Measurements from ENCODE around the gene PNCK. TPM values are rescaled to one million over a fixed set of nuclear protein-coding genes. Genes with fewer than 3 reads are reported as not detected.

Gene PNCK
- total RNA-seq, 2 donors from 2014 or later: not detected

GRCh38 chrX:153649178-153649914 is 24.3 kb downstream of the PNCK start:
- no peak overlapping the region for H3K27ac Mint-ChIP-seq
- DNase-seq (ENCODE audit: low spot score) (peak; percentile 60), ATAC-seq (peak; percentile 43 to 85)
- H3K36me3 Mint-ChIP-seq: no peaks in the 10 kb centered on the region
- no peaks in the 10 kb centered on the region for H3K9me3 Mint-ChIP-seq
- peaks cover 3 to 7% of the 10 kb centered on the region in 2 donors for H3K27me3 Mint-ChIP-seq
- no peaks in the 10 kb centered on the region for H3K4me1 Mint-ChIP-seq (ENCODE audit: low read depth in 2 of 2)
- no peak overlapping the region for H3K4me3 Mint-ChIP-seq

GRCh38 chrX:153648358-153649177 is 25.0 kb downstream of the PNCK start:
- no peak overlapping the region for H3K4me3 Mint-ChIP-seq

GRCh38 chrX:153647461-153648357 is 25.9 kb downstream of the PNCK start:
- Mint-ChIP-seq H3K4me3 (no peak overlapping the region), H3K9me3 (no peaks in the 10 kb centered on the region), H3K36me3 (no peaks in the 10 kb centered on the region), H3K4me1 (ENCODE audit: low read depth in 2 of 2) (no peaks in the 10 kb centered on the region), H3K27me3 (peaks cover 7% of the 10 kb centered on the region in 2 donors), H3K27ac (no peak overlapping the region)
- ATAC-seq: no peak
- DNase-seq (ENCODE audit: low spot score): peak; percentile 56

More at GRCh38 chrX:153648358-153649177, 25.0 kb downstream of the PNCK start:
- no peaks in the 10 kb centered on the region for H3K9me3 Mint-ChIP-seq
- DNase-seq (ENCODE audit: low spot score): peak; percentile 49
- H3K27me3 Mint-ChIP-seq: peaks cover 3 to 7% of the 10 kb centered on the region in 2 donors
- ATAC-seq: no peak
- H3K36me3 Mint-ChIP-seq: no peaks in the 10 kb centered on the region
- no peak overlapping the region for H3K27ac Mint-ChIP-seq
- no peaks in the 10 kb centered on the region for H3K4me1 Mint-ChIP-seq (ENCODE audit: low read depth in 2 of 2)

- H3K9me3 Mint-ChIP-seq: no peaks in the 10 kb centered on the region
- peak; percentile 31 to 33 for ATAC-seq
- H3K27ac Mint-ChIP-seq: no peak within 1 kb of the TSS
- peak; percentile 49 for DNase-seq (ENCODE audit: low spot score)
- no peak within 1 kb of the TSS for H3K4me3 Mint-ChIP-seq
- H3K36me3 Mint-ChIP-seq: no peaks in the 10 kb centered on the region
- H3K4me1 Mint-ChIP-seq (ENCODE audit: low read depth in 2 of 2): no peaks in the 10 kb centered on the region
- H3K27me3 Mint-ChIP-seq: peaks cover 7 to 8% of the 10 kb centered on the region in 2 donors
Observed at GRCh38 chrX:153646620-153647373, 26.8 kb downstream of the PNCK start, which contains the start of gene DUSP9. DUSP9 (plus strand) TSS chrX:153647203; CDS start chrX:153647954, 751 bp downstream.

- no peak for ATAC-seq
- no peaks in the 10 kb centered on the region for H3K9me3 Mint-ChIP-seq
- peak; percentile 13 for DNase-seq (ENCODE audit: low spot score)
- H3K4me3 Mint-ChIP-seq: no peak overlapping the region
- no peaks in the 10 kb centered on the region for H3K4me1 Mint-ChIP-seq (ENCODE audit: low read depth in 2 of 2)
- H3K36me3 Mint-ChIP-seq: no peaks in the 10 kb centered on the region
- no peak overlapping the region for H3K27ac Mint-ChIP-seq
- H3K27me3 Mint-ChIP-seq: peaks cover 7 to 9% of the 10 kb centered on the region in 2 donors
Observed at GRCh38 chrX:153645921-153646488, 27.6 kb downstream of the PNCK start.

- Mint-ChIP-seq H3K27ac (no peak overlapping the region), H3K36me3 (no peaks in the 10 kb centered on the region), H3K4me1 (ENCODE audit: low read depth in 2 of 2) (no peaks in the 10 kb centered on the region), H3K27me3 (peaks cover 7 to 9% of the 10 kb centered on the region in 2 donors), H3K9me3 (no peaks in the 10 kb centered on the region), H3K4me3 (no peak overlapping the region)
- no peak for ATAC-seq
- DNase-seq (ENCODE audit: low spot score): peak; percentile 6
Observed at GRCh38 chrX:153645151-153645550, 28.5 kb downstream of the PNCK start.

GRCh38 chrX:153644356-153645125 is 29.1 kb downstream of the PNCK start:
- ATAC-seq (peak; percentile 2 to 21), DNase-seq (ENCODE audit: low spot score) (peak; percentile 31)
- Mint-ChIP-seq H3K9me3 (no peaks in the 10 kb centered on the region), H3K27ac (no peak overlapping the region), H3K4me3 (no peak overlapping the region), H3K36me3 (no peaks in the 10 kb centered on the region), H3K27me3 (peaks cover 7 to 9% of the 10 kb centered on the region in 2 donors), H3K4me1 (ENCODE audit: low read depth in 2 of 2) (no peaks in the 10 kb centered on the region)

GRCh38 chrX:153643431-153644351 is 29.9 kb downstream of the PNCK start:
- no peak overlapping the region for H3K27ac Mint-ChIP-seq
- peak; percentile 35 for DNase-seq (ENCODE audit: low spot score)

GRCh38 chrX:153642655-153643430 is 30.8 kb downstream of the PNCK start:
- Mint-ChIP-seq H3K4me3 (peak overlapping the region; percentile 12), H3K36me3 (no peaks in the 10 kb centered on the region), H3K4me1 (ENCODE audit: low read depth in 2 of 2) (no peaks in the 10 kb centered on the region), H3K9me3 (no peaks in the 10 kb centered on the region), H3K27ac (no peak overlapping the region), H3K27me3 (peaks cover 7 to 9% of the 10 kb centered on the region in 2 donors)
- no peak for ATAC-seq
- DNase-seq (ENCODE audit: low spot score): peak; percentile 40

More at GRCh38 chrX:153643431-153644351, 29.9 kb downstream of the PNCK start:
- Mint-ChIP-seq H3K27me3 (peaks cover 7 to 9% of the 10 kb centered on the region in 2 donors), H3K9me3 (no peaks in the 10 kb centered on the region), H3K4me1 (ENCODE audit: low read depth in 2 of 2) (no peaks in the 10 kb centered on the region), H3K4me3 (no peak overlapping the region), H3K36me3 (no peaks in the 10 kb centered on the region)
- ATAC-seq: peak; percentile 34 to 48

- H3K27ac Mint-ChIP-seq: no peak overlapping the region
- no peak overlapping the region for H3K4me3 Mint-ChIP-seq
- DNase-seq (ENCODE audit: low spot score): peak; percentile 56
- H3K36me3 Mint-ChIP-seq: no peaks in the 10 kb centered on the region
- H3K27me3 Mint-ChIP-seq: peaks cover 7 to 9% of the 10 kb centered on the region in 2 donors
- no peak for ATAC-seq
- no peaks in the 10 kb centered on the region for H3K9me3 Mint-ChIP-seq
- no peaks in the 10 kb centered on the region for H3K4me1 Mint-ChIP-seq (ENCODE audit: low read depth in 2 of 2)
Observed at GRCh38 chrX:153642051-153642654, 31.5 kb downstream of the PNCK start.

Measured in natural killer cell treated with Interleukin-12 subunit alpha and Interleukin-12 subunit beta and Interleukin-15 and Interleukin-18, amount 100 ng/mL, for 72 hours (primary cell).